Upper lobe of left lung (tissue), 4 donors: ENCODE data around the gene LEAP2.

Experiments used
- POLR2A ChIP-seq, 4 donors: fragments of 450-650 bp; IDR thresholded peaks; one replicate each; pipeline ENCODE4 v1.5.1; 2016 to 2017; ENCODE audit warnings: antibody characterized with exemption in 4 of 4, mild to moderate bottlenecking in 2 of 4
- TF ChIP-seq, protein P1 (sequence below), 6 experiments: fragments of 450-650 bp in 4 of 6; fragments of 200-600 bp in 2 of 6; sonication (generic) in 2 of 6; IDR thresholded peaks; one replicate each; pipeline ENCODE4 v1.5.1; 2016 to 2019; ENCODE audit warnings: antibody characterized with exemption in 6 of 6

DNA sequence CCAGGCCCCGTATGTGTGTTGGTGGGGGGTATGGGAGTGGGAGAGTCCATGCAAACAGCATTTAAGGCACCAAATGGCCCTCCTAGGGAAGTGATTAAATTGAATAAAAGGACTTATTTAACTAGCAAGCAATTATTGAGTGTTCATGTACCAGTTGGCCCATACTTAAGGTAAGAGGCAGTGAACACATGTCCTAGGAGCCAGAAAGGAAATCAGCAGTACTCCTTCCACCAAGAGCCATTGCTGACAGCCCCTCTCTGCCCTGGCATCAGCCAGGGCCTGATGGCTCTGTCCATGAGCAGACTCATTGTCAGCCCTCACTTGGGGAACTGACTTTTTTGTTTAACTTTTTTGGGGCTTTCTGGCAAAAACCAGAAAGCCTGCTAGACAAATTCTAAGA, 32.6 kb upstream of the LEAP2 start:
- TF ChIP-seq, protein P1, sequence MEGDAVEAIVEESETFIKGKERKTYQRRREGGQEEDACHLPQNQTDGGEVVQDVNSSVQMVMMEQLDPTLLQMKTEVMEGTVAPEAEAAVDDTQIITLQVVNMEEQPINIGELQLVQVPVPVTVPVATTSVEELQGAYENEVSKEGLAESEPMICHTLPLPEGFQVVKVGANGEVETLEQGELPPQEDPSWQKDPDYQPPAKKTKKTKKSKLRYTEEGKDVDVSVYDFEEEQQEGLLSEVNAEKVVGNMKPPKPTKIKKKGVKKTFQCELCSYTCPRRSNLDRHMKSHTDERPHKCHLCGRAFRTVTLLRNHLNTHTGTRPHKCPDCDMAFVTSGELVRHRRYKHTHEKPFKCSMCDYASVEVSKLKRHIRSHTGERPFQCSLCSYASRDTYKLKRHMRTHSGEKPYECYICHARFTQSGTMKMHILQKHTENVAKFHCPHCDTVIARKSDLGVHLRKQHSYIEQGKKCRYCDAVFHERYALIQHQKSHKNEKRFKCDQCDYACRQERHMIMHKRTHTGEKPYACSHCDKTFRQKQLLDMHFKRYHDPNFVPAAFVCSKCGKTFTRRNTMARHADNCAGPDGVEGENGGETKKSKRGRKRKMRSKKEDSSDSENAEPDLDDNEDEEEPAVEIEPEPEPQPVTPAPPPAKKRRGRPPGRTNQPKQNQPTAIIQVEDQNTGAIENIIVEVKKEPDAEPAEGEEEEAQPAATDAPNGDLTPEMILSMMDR (IDR thresholded peaks at IDR 0.05), result no peak
- no peak for TF ChIP-seq POLR2A (IDR thresholded peaks at IDR 0.05)
